NOMO-1 treated with dmso at 0.1 percent for 144 hours (cell line): ENCODE results near the gene CLEC18B.
"Not testable (repeated sequence)": the region's sequence is repeated elsewhere in the genome, so short reads cannot be mapped to it uniquely, and the experiment has no call there.

Source experiments
- DNase-seq: peaks from one replicate; lab custom pipeline; 2025; ENCODE audit not compliant: unreplicated experiment; lab: John Stamatoyannopoulos, UW

CLEC18B gene

GRCh38 chr16:74420612-74421481, at the start of gene CLEC18B:
Gene CLEC18B, minus strand, starts transcription at chr16:74421478. Its CDS starts 208 bp downstream, at chr16:74421270.
- DNase-seq, result not testable (repeated sequence)

- no peak for DNase-seq
These were observed 48.7 kb upstream of the CLEC18B start for GRCh38 chr16:74469946-74470478.

GRCh38 chr16:74468807-74469525, 47.7 kb upstream of the CLEC18B start:
- DNase-seq, result no peak

DNA sequence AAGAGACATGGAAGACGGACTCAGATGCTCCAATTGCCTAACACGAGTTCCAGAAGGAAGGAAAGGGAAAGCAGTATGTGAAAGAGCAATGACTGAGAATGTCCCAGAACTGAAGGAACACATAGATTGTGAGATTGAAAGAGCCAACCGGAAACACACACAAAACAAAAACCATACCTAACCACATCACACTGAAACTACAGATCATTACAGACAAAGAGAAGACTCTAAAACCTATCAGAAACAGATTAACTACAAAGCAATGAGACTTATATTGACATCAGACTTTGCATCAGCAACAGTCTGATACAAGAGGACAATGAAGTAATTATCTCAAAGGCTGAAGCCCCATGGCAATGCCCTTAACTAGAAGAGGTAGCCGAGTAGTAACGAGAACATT, 45.6 kb upstream of the CLEC18B start:
- no peak for DNase-seq

DNA sequence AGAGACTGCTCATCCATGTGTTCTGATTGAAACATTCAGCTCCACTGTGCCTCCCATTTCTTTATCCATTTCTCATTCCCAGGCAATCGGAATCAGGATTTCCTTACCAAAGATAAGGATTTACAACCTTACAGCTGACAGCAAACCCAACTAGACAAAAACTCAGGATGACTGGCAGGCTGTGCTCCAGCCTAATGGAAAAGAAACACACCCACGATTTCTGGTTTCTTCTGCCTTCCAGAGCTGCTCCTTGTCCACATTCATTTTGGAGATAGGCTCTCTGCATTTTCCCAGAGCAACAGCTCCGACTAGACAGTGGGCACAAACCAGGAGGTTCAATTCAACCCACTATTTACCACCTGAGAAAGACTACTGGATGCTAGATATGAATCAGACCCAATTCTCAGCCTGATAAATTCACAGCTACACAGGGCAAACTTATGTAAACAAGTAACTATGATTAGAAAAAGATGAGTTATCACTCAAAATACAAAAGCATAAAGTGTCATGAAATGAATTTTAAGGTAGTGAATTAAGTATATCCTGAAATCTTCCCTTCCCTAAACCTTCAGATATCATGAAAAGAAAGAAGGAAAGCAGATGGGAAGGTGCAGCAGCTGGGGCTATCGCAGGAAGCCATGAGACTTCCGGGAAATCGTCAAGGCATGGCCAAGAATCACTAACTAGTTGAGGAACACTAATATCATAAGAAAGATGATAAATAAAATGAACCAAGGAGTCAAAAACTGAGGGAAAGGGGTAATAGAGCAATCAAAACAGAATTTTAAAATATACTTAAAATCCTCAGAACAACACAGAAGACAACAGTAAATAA, 44.8 kb upstream of the CLEC18B start:
- DNase-seq, result no peak

DNA sequence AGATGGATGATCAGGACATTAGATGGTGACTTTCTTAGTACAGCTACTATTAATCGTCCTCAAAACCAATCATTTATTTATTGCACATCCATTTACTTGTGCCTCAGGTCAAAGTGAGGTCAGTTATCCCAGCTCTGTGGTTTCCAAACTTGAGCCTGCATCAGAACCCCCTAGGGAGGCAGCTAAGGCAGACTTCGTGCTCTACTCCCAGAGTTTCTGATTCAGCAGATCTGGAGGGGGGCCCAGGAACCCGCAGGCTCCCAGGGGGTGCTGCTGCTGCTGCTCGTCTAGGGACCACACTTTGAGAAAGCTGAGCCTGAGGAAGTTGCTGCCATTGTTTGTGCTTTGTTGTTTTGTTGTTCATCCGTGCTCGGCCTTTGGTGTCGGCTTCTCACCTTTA, 44.0 kb upstream of the CLEC18B start:
- no peak for DNase-seq

DNA sequence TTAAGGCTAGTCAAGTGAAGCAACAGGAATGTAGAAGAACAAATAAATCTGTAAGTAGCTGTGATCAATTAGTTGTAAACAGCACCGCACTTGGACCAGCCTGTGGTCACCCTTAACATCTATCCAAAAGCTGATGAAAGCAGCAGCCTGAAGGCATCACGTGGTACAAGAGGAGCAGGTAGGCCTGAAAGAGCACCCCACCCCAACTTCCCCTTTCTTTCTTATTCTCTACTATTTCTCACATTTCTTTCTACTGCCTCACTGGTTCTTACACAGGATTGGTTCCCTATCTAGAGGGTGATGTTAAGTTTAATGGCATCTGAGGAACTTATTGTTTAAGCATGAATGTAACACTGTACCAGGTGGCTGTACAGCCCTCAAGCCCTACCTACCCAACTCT, 42.6 kb upstream of the CLEC18B start:
- DNase-seq, result no peak

DNA sequence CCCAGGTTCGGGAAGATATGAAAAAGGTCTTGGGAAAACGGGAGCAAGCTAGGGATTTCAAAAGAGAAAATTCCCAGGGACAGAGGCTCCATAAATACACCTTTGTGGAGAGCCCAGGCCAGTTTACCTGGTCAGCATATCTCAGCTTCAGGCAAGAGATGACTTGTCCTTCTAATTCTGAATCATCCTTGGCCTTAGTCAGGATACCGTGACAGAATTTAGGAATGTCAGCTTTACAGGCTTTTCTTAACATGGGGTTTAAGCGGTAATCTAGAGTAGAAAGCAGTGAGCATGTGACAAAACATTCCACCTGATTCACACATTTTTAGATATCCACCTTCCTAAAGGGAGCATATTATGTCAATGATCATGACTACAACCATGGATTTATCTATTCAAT, 41.1 kb upstream of the CLEC18B start:
- DNase-seq, result no peak

GRCh38 chr16:74461826-74462225, 40.5 kb upstream of the CLEC18B start:
- DNase-seq, result no peak

GRCh38 chr16:74460542-74460941, 39.3 kb upstream of the CLEC18B start:
- DNase-seq, result no peak

DNA sequence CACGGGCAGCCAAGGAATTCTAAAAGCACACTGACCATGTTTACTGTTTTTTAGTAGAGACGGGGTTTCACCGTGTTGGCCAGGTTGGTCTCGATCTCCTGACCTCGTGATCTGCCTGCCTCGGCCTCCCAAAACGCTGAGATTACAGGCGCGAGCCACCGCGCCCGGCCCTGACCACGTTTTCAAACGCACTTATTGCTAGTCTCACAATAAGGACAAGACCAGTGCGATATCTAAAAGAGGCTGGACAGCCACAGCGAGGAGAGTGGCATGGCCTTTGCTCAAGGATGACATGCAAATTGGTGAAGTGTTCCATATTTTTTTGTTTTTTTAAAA, 35.0 kb upstream of the CLEC18B start:
- no peak for DNase-seq

- no peak for DNase-seq
These were observed 34.5 kb upstream of the CLEC18B start for GRCh38 chr16:74455619-74456289.

DNA sequence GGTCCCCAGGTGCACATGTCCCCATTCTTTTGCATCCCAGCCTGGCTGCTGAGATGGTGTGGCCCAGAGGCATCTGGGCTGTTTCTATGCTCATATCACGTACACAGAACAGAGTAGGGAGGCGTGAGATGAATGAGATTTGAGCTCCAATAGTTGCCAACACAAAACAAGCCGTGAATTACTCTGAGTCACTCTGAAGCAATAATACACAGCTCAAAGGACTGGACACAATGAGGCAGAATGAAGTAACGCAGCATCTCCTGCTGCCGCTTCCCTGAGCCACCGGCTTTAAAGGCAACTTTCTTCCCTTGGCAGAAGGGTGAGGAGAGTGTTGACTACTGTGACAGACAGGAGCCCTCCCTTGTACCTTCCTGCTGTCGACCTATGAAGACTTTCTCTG, 33.9 kb upstream of the CLEC18B start:
- DNase-seq, result no peak

DNA sequence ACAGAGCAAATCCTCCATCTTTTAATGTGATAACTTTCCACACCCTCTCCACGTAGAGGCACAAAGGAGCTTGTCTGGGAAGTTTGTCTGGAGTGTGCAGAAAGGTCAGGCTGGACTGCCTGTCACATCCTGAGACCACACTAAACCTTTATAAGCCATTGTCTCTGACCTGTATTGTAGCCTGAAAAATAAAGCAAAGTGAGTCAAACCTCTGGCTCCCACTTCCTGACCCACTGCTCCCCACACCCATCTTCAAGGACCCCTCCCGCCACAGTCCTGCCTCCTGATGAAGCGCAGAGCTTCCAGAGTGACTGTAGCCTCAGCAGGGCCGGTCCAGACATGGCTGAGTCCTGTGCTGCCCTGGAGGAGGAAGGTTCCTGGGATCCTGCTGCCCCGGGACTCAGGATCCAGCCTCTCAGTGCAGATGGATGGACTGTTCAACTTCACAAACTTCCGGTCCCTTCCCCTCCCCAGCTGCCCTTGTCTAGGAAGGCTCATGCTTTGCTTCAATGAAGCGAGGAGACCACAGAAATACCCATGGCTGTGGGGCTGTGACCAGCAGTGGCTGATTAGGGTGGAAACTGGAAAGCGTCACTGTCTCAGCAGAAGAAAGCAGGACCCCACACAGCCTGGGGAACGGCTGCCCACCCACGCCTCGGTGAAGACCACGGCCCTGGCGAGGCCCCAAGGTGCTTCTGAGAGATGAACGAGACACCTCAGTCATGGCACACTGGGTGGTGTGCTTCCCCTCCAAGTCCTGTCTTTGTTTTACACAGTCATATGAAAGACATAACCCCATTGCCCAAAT, 30.9 kb upstream of the CLEC18B start:
- no peak for DNase-seq

DNA sequence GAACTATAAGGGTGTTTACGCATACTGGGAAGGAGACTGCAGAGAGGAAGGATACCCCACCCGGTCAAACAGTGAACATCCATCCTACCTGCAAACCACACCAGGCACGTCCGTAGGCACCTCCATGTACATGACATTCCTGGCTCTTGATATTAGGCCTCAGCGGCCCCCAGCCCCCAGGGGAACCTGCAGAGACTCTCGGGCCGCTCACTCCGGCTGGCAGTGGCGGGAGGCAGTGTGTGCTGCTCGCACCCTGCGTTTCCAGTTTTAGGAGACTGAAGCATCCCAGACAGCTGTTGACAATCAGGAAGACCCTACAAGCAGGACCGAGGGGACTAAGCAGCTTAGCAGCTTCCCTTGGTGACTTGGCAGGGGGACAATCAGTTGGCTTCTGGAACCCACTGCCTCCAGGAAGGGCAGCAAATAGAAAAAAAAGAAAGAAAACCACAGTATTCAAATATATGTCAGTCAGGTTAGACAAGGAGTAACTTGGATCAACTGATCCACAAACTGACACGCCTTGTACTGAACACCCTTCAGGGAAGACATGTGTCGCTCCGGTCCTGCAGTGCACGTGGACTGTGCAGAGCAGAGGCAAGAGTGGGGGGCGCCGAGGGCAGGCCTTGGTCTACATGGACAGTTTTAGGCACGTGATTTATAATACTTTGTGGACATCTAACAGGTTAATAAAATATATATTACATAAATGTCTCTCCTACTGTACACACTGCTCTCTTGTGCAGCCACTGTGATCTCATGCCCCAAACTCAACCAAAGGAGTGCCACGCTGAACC, 29.9 kb upstream of the CLEC18B start:
- no peak for DNase-seq

DNA sequence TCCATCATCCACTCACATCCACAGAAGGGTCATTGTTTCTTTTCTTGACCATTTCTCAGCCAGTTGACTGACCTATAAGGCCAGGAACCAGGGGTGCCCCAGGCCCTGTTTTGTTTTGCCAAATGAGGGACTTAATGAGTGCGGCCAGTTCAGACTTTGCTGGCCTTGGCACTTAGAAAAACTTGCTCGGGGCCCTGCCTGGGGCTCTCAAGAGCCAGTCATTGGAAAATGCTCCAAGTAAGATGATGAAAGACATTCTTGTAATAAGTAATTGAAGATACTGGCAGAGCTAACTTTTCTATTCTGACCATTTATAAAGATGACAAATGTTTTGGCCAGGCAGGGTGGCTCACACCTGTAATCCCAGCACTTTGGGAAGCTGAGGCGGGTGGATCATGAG, 29.0 kb upstream of the CLEC18B start:
- DNase-seq, result no peak

GRCh38 chr16:74449470-74449869, 28.2 kb upstream of the CLEC18B start:
- no peak for DNase-seq

DNA sequence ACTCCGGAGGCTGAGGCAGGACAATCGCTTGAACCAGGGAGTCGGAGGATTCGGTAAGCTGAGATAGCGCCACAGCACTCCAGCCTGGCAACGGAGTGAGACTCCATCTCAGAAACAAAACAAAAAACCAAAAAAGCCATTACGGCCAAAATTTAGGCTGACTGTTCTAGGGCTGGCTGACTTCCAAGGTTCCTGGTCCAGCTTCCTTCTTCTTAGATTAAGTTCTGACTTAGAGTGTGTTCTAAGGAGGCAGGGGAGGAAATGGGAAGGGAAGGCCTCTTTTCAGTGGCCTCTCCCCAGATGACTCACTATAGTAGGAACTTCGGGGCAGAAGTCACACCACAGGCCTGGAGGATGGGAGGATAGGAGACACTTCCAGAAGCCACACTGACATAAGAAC, 27.7 kb upstream of the CLEC18B start:
- no peak for DNase-seq

- DNase-seq, result no peak
These were observed 26.3 kb upstream of the CLEC18B start for GRCh38 chr16:74447578-74447977.
